Cardiac septum (tissue), 1 donor: Measurements from ENCODE around the gene HOXD12. TPM values are rescaled to one million over a fixed set of nuclear protein-coding genes. Genes with fewer than 3 reads are reported as not detected.

Source experiments
- DNase-seq: peaks from one replicate; pipeline ENCODE4 v3.0.0-alpha.2; 2020; ENCODE audit warnings: low spot score
- intact Hi-C: fragments of 100-400 bp; cut with DNase I; formaldehyde crosslinking; loops from one replicate; pipeline ENCODE4 v1.14.0; 2022
- total RNA-seq: library from RNA; stranded (reverse); fragmentation: NEBNext Ultra II Directional; extraction: Animal tissue kit (Norgen Biotek cat#: 25700); gene quantifications from one replicate; pipeline ENCODE4 v1.2.1, GENCODE V29; 2021
- donor health status: DM: no; HTN: no; CAD: no.

The HOXD12 gene
- total RNA-seq, 1 donor from 2014 or later, result not detected

GRCh38 chr2:176101842-176102241 is 2.2 kb downstream of the HOXD12 start:
- intact Hi-C loops, result no loop called here

GRCh38 chr2:176102309-176102866 is 2.8 kb downstream of the HOXD12 start:
- intact Hi-C loops, result no loop called here

More at GRCh38 chr2:176101842-176102241, 2.2 kb downstream of the HOXD12 start:
- no peak for DNase-seq

GRCh38 chr2:176103194-176103593 is 3.6 kb downstream of the HOXD12 start:
- DNase-seq, result no peak
- intact Hi-C loops, result no loop called here

More at GRCh38 chr2:176102309-176102866, 2.8 kb downstream of the HOXD12 start:
- DNase-seq, result no peak

- DNase-seq, result no peak
- intact Hi-C loops, result no loop called here
Measured at GRCh38 chr2:176103742-176104315, 4.2 kb downstream of the HOXD12 start.

- intact Hi-C loops, result no loop called here
Measured at GRCh38 chr2:176104316-176105077, 4.9 kb downstream of the HOXD12 start.

GRCh38 chr2:176105078-176105729 is 5.6 kb downstream of the HOXD12 start:
- DNase-seq, result no peak
- intact Hi-C loops, result no loop called here

More at GRCh38 chr2:176104316-176105077, 4.9 kb downstream of the HOXD12 start:
- no peak for DNase-seq

- no peak for DNase-seq
- intact Hi-C loops, result no loop called here
Measured at GRCh38 chr2:176105730-176106580, 6.4 kb downstream of the HOXD12 start.

GRCh38 chr2:176106581-176107539 is 7.3 kb downstream of the HOXD12 start, which contains the start of gene HOXD11:
Gene HOXD11 (plus strand): TSS chr2:176107280. CDS start chr2:176107356, 76 bp downstream.
- DNase-seq, result no peak
- intact Hi-C loops, result no loop called here

- DNase-seq, result no peak
- intact Hi-C loops, result no loop called here
Measured at GRCh38 chr2:176107731-176108181, 8.2 kb downstream of the HOXD12 start.

- intact Hi-C loops, result no loop called here
- no peak for DNase-seq
Measured at GRCh38 chr2:176109192-176109901, 9.8 kb downstream of the HOXD12 start.

- intact Hi-C loops, result no loop called here
- no peak for DNase-seq
Measured at GRCh38 chr2:176109946-176110345, 10.4 kb downstream of the HOXD12 start.

- DNase-seq, result no peak
- intact Hi-C loops, result no loop called here
Measured at GRCh38 chr2:176110415-176111308, 11.1 kb downstream of the HOXD12 start.

GRCh38 chr2:176111309-176111663 is 11.7 kb downstream of the HOXD12 start:
- no peak for DNase-seq
- intact Hi-C loops, result no loop called here

- intact Hi-C loops, result no loop called here
Measured at GRCh38 chr2:176111846-176112374, 12.3 kb downstream of the HOXD12 start.

GRCh38 chr2:176112375-176113302 is 13.0 kb downstream of the HOXD12 start:
- DNase-seq, result no peak
- intact Hi-C loops, result no loop called here

More at GRCh38 chr2:176111846-176112374, 12.3 kb downstream of the HOXD12 start:
- no peak for DNase-seq
